Stimulated activated CD8-positive, alpha-beta memory T cell treated with anti-CD3 and anti-CD28 coated beads, Interleukin-4, amount 100 ng/mL, for 48 hours (primary cell): ENCODE data around the gene ATP2B2.

Experiments
- DNase-seq: peaks from one replicate; pipeline ENCODE4 v3.0.0-alpha.2; 2020

Gene ATP2B2

GRCh38 chr3:10339376-10339955 lies 165.9 kb downstream of the ATP2B2 start:
- DNase-seq = no peak

- DNase-seq = no peak
Observed at GRCh38 chr3:10338591-10339353, 166.6 kb downstream of the ATP2B2 start.

- DNase-seq = no peak
Observed at GRCh38 chr3:10338164-10338470, 167.3 kb downstream of the ATP2B2 start.

- no peak for DNase-seq
Observed at GRCh38 chr3:10337323-10338163, 167.8 kb downstream of the ATP2B2 start.

- no peak for DNase-seq
Observed at GRCh38 chr3:10336761-10337160, 168.6 kb downstream of the ATP2B2 start.

- DNase-seq = no peak
Observed at GRCh38 chr3:10335871-10336622, 169.3 kb downstream of the ATP2B2 start.

- DNase-seq = no peak
Observed at GRCh38 chr3:10335190-10335738, 170.1 kb downstream of the ATP2B2 start.

- DNase-seq = no peak
Observed at GRCh38 chr3:10334459-10334858, 170.9 kb downstream of the ATP2B2 start.

GRCh38 chr3:10334042-10334441 lies 171.3 kb downstream of the ATP2B2 start:
- DNase-seq = no peak

- DNase-seq = no peak
Observed at GRCh38 chr3:10333349-10333650, 172.1 kb downstream of the ATP2B2 start.

- no peak for DNase-seq
Observed at GRCh38 chr3:10332481-10333348, 172.7 kb downstream of the ATP2B2 start.

GRCh38 chr3:10331320-10331719 lies 174.1 kb downstream of the ATP2B2 start:
- no peak for DNase-seq

GRCh38 chr3:10330319-10330718 lies 175.1 kb downstream of the ATP2B2 start:
- DNase-seq = no peak

- DNase-seq = no peak
Observed at GRCh38 chr3:10329495-10330015, 175.8 kb downstream of the ATP2B2 start.

GRCh38 chr3:10328460-10329071 lies 176.8 kb downstream of the ATP2B2 start:
- DNase-seq = no peak

GRCh38 chr3:10327592-10327991 lies 177.8 kb downstream of the ATP2B2 start:
- no peak for DNase-seq

GRCh38 chr3:10322352-10322710 lies 183.1 kb downstream of the ATP2B2 start:
- DNase-seq = no peak

- DNase-seq = no peak
Observed at GRCh38 chr3:10321630-10322351, 183.6 kb downstream of the ATP2B2 start.

GRCh38 chr3:10320320-10320677 lies 185.1 kb downstream of the ATP2B2 start:
- no peak for DNase-seq

- no peak for DNase-seq
Observed at GRCh38 chr3:10319804-10320203, 185.6 kb downstream of the ATP2B2 start.

- DNase-seq = no peak
Observed at GRCh38 chr3:10319251-10319650, 186.1 kb downstream of the ATP2B2 start.
